K562 (cell line): ENCODE measurements around the gene DAPK1. TPM values are rescaled to one million over a fixed set of nuclear protein-coding genes. Genes with fewer than 3 reads are reported as not detected.

Source experiments
- ATAC-seq: fragments of 200-7000 bp; cut with Tn5 transposase; 3 replicates; pipeline ENCODE4 v1.9.1; 2020; ENCODE audit warnings: moderate library complexity
- BruUV-seq: library from RNA; stranded (reverse); fragments of 400-500 nt; replicated peaks from 2 replicates; lab custom pipeline; 2021; lab: Mats Ljungman, UMichigan
- CTCF ChIA-PET: fragments of 300-600 bp; formaldehyde crosslinking; extraction: SDS; loops from one replicate; lab custom pipeline; 2021; ENCODE audit warnings: low intra/inter-chr PET ratio; lab: Yijun Ruan, JAX
- POLR2A ChIA-PET: fragments of 300-600, 350-650 bp; sonication (Branson Sonifier 250); formaldehyde crosslinking; extraction: SDS; loops from one replicate; lab custom pipeline; 2021; ENCODE audit warnings: antibody characterized with exemption, inconsistent platforms; lab: Yijun Ruan, JAX
- DNase-seq, 4 experiments: peaks; one replicate each; pipeline versions ENCODE4 v3.0.0 to v3.0.0-alpha.2; 2011 to 2018; ENCODE audit warnings: low spot score in 3 of 4, mixed read lengths in 3 of 4; ENCODE audit errors: extremely low read depth in 1 of 4
- FAIRE-seq: peaks from 2 replicates; lab custom pipeline; 2011; peaks lifted over from hg19 to GRCh38; lab: Jason Lieb, UNC
- H2AFZ ChIP-seq: 2 replicates; pipeline ENCODE4 v1.6.0; 2011; ENCODE audit warnings: low read depth, low read length, control low read depth, inconsistent platforms
- H3K27ac ChIP-seq: fragments of 200-600 bp; 3 replicates; pipeline ENCODE4 v1.8.0; 2011; ENCODE audit warnings: low read depth, mild to moderate bottlenecking, control low read depth, inconsistent platforms, low read length, moderate library complexity, mixed read lengths; ENCODE audit errors: extremely low read depth
- H3K27me3 ChIP-seq, 2 experiments: fragments of 300-600 bp in 1 of 2; 2 replicates in 1 of 2; 3 replicates in 1 of 2; pipeline versions ENCODE4 v1.6.0 to v1.8.0; 2011; ENCODE audit warnings: inconsistent platforms in 2 of 2, low read length in 2 of 2, mild to moderate bottlenecking in 1 of 2, mixed read lengths in 1 of 2, moderate library complexity in 1 of 2; ENCODE audit not compliant: control insufficient read depth in 2 of 2, insufficient read depth in 2 of 2
- H3K36me3 ChIP-seq: fragments of 300-600 bp; 3 replicates; pipeline ENCODE4 v1.8.0; 2011; ENCODE audit warnings: mild to moderate bottlenecking, low read length, inconsistent platforms; ENCODE audit not compliant: control insufficient read depth, insufficient read depth
- H3K4me1 ChIP-seq, 2 experiments: fragments of 200-600 bp in 1 of 2; replicated peaks in 1 of 2; 2 replicates in 1 of 2; 3 replicates in 1 of 2; pipeline versions ENCODE4 v1.5.1 to v1.8.0; 2011; ENCODE audit warnings: inconsistent platforms in 2 of 2, low read length in 2 of 2, mild to moderate bottlenecking in 1 of 2, mixed read lengths in 1 of 2, moderate library complexity in 1 of 2; ENCODE audit not compliant: control insufficient read depth in 2 of 2, insufficient read depth in 2 of 2
- H3K4me2 ChIP-seq: 2 replicates; pipeline ENCODE4 v1.6.1; 2011; ENCODE audit warnings: low read length, control low read depth, inconsistent platforms, mixed read lengths; ENCODE audit not compliant: insufficient read depth
- H3K4me3 ChIP-seq: fragments of 200-600 bp; sonication (generic), shearing (Covaris generic); 2 replicates; pipeline ENCODE4 v1.5.1; 2016; ENCODE audit warnings: control low read depth, inconsistent platforms
- H3K79me2 ChIP-seq: fragments of 200-600 bp; 3 replicates; pipeline ENCODE4 v1.8.0; 2011; ENCODE audit warnings: low read length, inconsistent platforms; ENCODE audit not compliant: control insufficient read depth, insufficient read depth
- H3K9ac ChIP-seq, 2 experiments: 2 replicates each; pipeline versions ENCODE4 v1.6.0 to v1.6.1; 2011; ENCODE audit warnings: low read depth in 2 of 2, low read length in 2 of 2, control low read depth in 1 of 2, inconsistent platforms in 1 of 2, mild to moderate bottlenecking in 1 of 2, mixed read lengths in 1 of 2; ENCODE audit not compliant: insufficient read depth in 1 of 2
- H3K9me1 ChIP-seq: one replicate; pipeline ENCODE4 v1.6.0; 2011; ENCODE audit warnings: inconsistent platforms, mild to moderate bottlenecking, low read length, moderate library complexity; ENCODE audit not compliant: control insufficient read depth, insufficient read depth
- H3K9me3 ChIP-seq: replicated peaks from 2 replicates; pipeline ENCODE4 v1.5.1; 2011; ENCODE audit warnings: low read depth, low read length, inconsistent platforms; ENCODE audit not compliant: control insufficient read depth, insufficient read depth
- H4K20me1 ChIP-seq: replicated peaks from 2 replicates; pipeline ENCODE4 v1.6.1; 2011; ENCODE audit warnings: low read length, inconsistent platforms, mixed read lengths; ENCODE audit not compliant: control insufficient read depth, insufficient read depth
- CREB3L1 ChIP-seq: fragments of 450-650 bp; IDR thresholded peaks from 2 replicates; pipeline ENCODE4 v1.6.1; 2014; ENCODE audit warnings: low read depth, mild to moderate bottlenecking, moderate library complexity, borderline replicate concordance
- DACH1 ChIP-seq: fragments of 450-650 bp; IDR thresholded peaks from 2 replicates; pipeline ENCODE4 v1.6.1; 2018; ENCODE audit not compliant: partially characterized antibody
- DNMT1 ChIP-seq: fragments of 450-650 bp; IDR thresholded peaks from 2 replicates; pipeline ENCODE4 v1.6.1; 2016; ENCODE audit warnings: antibody characterized with exemption, mild to moderate bottlenecking
- ELF1 ChIP-seq: fragments of 200-800 bp; sonication (Bioruptor generic); IDR thresholded peaks from 2 replicates; pipeline ENCODE4 v1.6.1; 2016; ENCODE audit warnings: missing genetic modification characterization, missing compliant biosample characterization
- ILF3 ChIP-seq: fragments of 450-650 bp; IDR thresholded peaks from 2 replicates; pipeline ENCODE4 v1.6.1; 2018; ENCODE audit warnings: antibody characterized with exemption, mild to moderate bottlenecking, moderate library complexity, borderline replicate concordance
- MTA3 ChIP-seq: fragments of 450-650 bp; formaldehyde crosslinking; IDR thresholded peaks from 2 replicates; pipeline ENCODE4 v1.6.1; 2017; ENCODE audit warnings: mild to moderate bottlenecking, borderline replicate concordance
- MTF1 ChIP-seq: fragments of 250-450 bp; sonication (Bioruptor Pico); IDR thresholded peaks from 2 replicates; pipeline ENCODE4 v1.9.0; 2021; ENCODE audit warnings: moderate library complexity, mild to moderate bottlenecking, inconsistent platforms, borderline replicate concordance
- MYC ChIP-seq, 2 experiments: fragments of 250-450 bp in 1 of 2; sonication (Bioruptor Pico) in 1 of 2; IDR thresholded peaks; 2 replicates each; pipeline versions ENCODE4 v1.5.1 to v1.6.1; 2012 to 2021; ENCODE audit warnings: low read depth in 2 of 2, borderline replicate concordance in 1 of 2, improper control_type of control experiment in 1 of 2, low read length in 1 of 2, mild to moderate bottlenecking in 1 of 2, moderate library complexity in 1 of 2
- RFX7 ChIP-seq: fragments of 250-450 bp; sonication (Bioruptor Pico); IDR thresholded peaks from 2 replicates; pipeline ENCODE4 v1.5.1; 2021; ENCODE audit warnings: mild to moderate bottlenecking
- SAP30 ChIP-seq: fragments of 200-600 bp; sonication (generic); IDR thresholded peaks from 2 replicates; pipeline ENCODE4 v1.6.1; 2012; ENCODE audit warnings: borderline replicate concordance, low read depth, mild to moderate bottlenecking, moderate library complexity, low read length, control low read depth, inconsistent platforms; ENCODE audit not compliant: insufficient read depth, poor library complexity, severe bottlenecking
- SIRT6 ChIP-seq: IDR thresholded peaks from one replicate; pipeline ENCODE4 v1.6.1; 2012; ENCODE audit warnings: low read depth, mild to moderate bottlenecking, control low read depth, inconsistent platforms, low read length, moderate library complexity
- SMARCE1 ChIP-seq: fragments of 450-650 bp; IDR thresholded peaks from 2 replicates; pipeline ENCODE4 v1.7.1; 2016; ENCODE audit warnings: mild to moderate bottlenecking
- TAF1 ChIP-seq: IDR thresholded peaks from 2 replicates; pipeline ENCODE4 v1.6.1; 2011; ENCODE audit warnings: mild to moderate bottlenecking, low read length, moderate library complexity; ENCODE audit not compliant: insufficient read depth, control insufficient read depth, severe bottlenecking; ENCODE audit errors: extremely low read depth
- TGIF2 ChIP-seq: sonication (generic); formaldehyde crosslinking; IDR thresholded peaks from 2 replicates; pipeline ENCODE4 v1.8.1; 2022; ENCODE audit warnings: mild to moderate bottlenecking, missing genetic modification reagents, moderate library complexity
- ZBTB12 ChIP-seq: fragments of 250-450 bp; sonication (Bioruptor Pico); IDR thresholded peaks from 2 replicates; pipeline ENCODE4 v1.4.0; 2020
- ZBTB43 ChIP-seq: sonication (generic); formaldehyde crosslinking; IDR thresholded peaks from 2 replicates; pipeline ENCODE4 v1.8.0; 2023; ENCODE audit warnings: mild to moderate bottlenecking, missing genetic modification reagents
- in situ Hi-C: fragments of 300-500 bp; cut with MboI; formaldehyde crosslinking; loops from 4 replicates; pipeline ENCODE4 v1.15.0; 2018; ENCODE audit warnings: inconsistent platforms, mixed read lengths
- intact Hi-C: fragments of 100-400 bp; cut with micrococcal nuclease; formaldehyde crosslinking; loops from 2 replicates; pipeline ENCODE4 v1.14.2; 2022
- polyA plus RNA-seq, 8 experiments: library from polyadenylated mRNA; depleted of rRNA in 4 of 8; stranded (reverse) in 5 of 8; unstranded in 3 of 8; fragments of >200 nt; fragmentation: Nextera tagmentation in 2 of 8; fragmentation: Illumina TruSeq in 1 of 8; extraction: Ambion mirVana in 2 of 8; extraction: Trizol in 1 of 8; gene quantifications; 2 replicates each; pipeline versions ENCODE4 v1.2.1 to v1.2.3, GENCODE V29; 2011 to 2014; ENCODE audit warnings: inconsistent platforms in 1 of 8, missing spikeins in 1 of 8
- total RNA-seq, 7 experiments: library from RNA; depleted of rRNA in 6 of 7; stranded (reverse); fragments of >200 nt in 6 of 7; fragmentation: Illumina TruSeq in 2 of 7; extraction: Trizol in 2 of 7; gene quantifications; 2 replicates each; pipeline versions ENCODE4 v1.2.1 to v1.2.3, GENCODE V29; 2011 to 2021; ENCODE audit warnings: low replicate concordance in 1 of 7
- TF ChIP-seq, protein P1 (sequence below): fragments of 250-450 bp; sonication (Bioruptor Pico); IDR thresholded peaks from 2 replicates; pipeline ENCODE4 v1.8.0; 2022; ENCODE audit warnings: moderate library complexity, mild to moderate bottlenecking, inconsistent platforms
- TF ChIP-seq, protein P2 (sequence below): fragments of 250-450 bp; sonication (Bioruptor Pico); IDR thresholded peaks from 2 replicates; pipeline ENCODE4 v1.8.0; 2021; ENCODE audit warnings: moderate library complexity, mild to moderate bottlenecking, inconsistent platforms

DAPK1 gene
- total and polyA plus RNA-seq, 9 of the 15 experiments (the other 6 are each of a cell fraction or from before 2014, with no cell fraction given): 1.7 to 26.4 (median 15.8) TPM

DNA sequence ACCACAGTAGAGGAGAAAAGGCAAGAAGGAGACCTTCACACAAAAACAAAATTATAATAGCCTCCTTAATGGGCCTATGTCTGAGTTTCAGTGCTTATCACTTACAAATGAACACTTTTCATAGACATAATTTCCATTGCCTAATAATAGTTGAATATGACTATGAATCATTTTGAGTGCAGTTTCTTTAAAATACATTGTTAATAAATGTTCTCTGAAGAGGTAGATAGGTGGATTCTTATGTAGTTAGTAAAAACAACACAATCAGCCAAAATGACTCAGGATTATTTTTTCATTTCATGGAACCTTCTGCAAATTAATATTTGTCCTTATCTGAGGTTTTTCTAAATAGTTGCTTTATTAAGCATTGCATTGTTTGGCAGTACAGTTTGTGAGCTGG is 45.6 kb downstream of the DAPK1 start:
- FAIRE-seq (no peak), ATAC-seq (no peak), DNase-seq (no peak)
- Histone ChIP-seq H2AFZ (no peak overlapping the region), H3K4me1 (peaks cover 0 to 3% of the 10 kb centered on the region in 2 experiments; a peak in 2 of 5 replicates), H3K36me3 (peaks cover 13% of the 10 kb centered on the region; the same call in 2 of the 3 replicates), H4K20me1 (no peaks in the 10 kb centered on the region), H3K9me3 (no peaks in the 10 kb centered on the region), H3K27ac (no peak overlapping the region), H3K4me3 (no peak overlapping the region), H3K9me1 (no peaks in the 10 kb centered on the region), H3K9ac (no peak overlapping the region), H3K4me2 (no peak overlapping the region), H3K79me2 (peaks cover 3% of the 10 kb centered on the region; the same call in 1 of the 3 replicates), H3K27me3 (no peaks in the 10 kb centered on the region)
- ChIA-PET CTCF (no interaction called here), POLR2A (no interaction called here)
- TF ChIP-seq ZBTB12: no peak
- TF ChIP-seq ZBTB43: no peak
- TF ChIP-seq, protein P1, sequence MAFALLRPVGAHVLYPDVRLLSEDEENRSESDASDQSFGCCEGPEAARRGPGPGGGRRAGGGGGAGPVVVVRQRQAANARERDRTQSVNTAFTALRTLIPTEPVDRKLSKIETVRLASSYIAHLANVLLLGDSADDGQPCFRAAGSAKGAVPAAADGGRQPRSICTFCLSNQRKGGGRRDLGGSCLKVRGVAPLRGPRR (CRISPR knock-in tag): no peak
- no peak for TF ChIP-seq MTA3
- no peak for TF ChIP-seq TGIF2
- TF ChIP-seq DACH1: no peak
- TF ChIP-seq MYC (IDR thresholded peaks at IDR 0.05; ENCODE audit: low read depth, low read length): no peak
- no peak for TF ChIP-seq MYC (CRISPR knock-in tag; IDR thresholded peaks at IDR 0.05; ENCODE audit: borderline replicate concordance, low read depth)
- TF ChIP-seq ELF1: no peak
- TF ChIP-seq TAF1: no peak
- no peak for TF ChIP-seq ILF3
- no peak for TF ChIP-seq MTF1 (CRISPR knock-in tag)
- TF ChIP-seq, protein P2, sequence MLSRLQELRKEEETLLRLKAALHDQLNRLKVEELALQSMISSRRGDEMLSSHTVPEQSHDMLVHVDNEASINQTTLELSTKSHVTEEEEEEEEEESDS (CRISPR knock-in tag): no peak
- TF ChIP-seq RFX7 (CRISPR knock-in tag): no peak
- no peak for TF ChIP-seq SMARCE1
- no peak for TF ChIP-seq SAP30
- no peak for TF ChIP-seq DNMT1
- no peak for TF ChIP-seq CREB3L1
- TF ChIP-seq SIRT6: no peak
- intact Hi-C loops (no loop called here), in situ Hi-C loops (no loop called here)
- BruUV-seq: no TSS peak
